DMS79 treated with DMSO at 0.1 percent for 48 hours (cell line): ENCODE data around the gene MUTYH.

Source experiments
- DNase-seq: peaks from one replicate; lab custom pipeline; 2025; lab: John Stamatoyannopoulos, UW

Gene MUTYH

DNA sequence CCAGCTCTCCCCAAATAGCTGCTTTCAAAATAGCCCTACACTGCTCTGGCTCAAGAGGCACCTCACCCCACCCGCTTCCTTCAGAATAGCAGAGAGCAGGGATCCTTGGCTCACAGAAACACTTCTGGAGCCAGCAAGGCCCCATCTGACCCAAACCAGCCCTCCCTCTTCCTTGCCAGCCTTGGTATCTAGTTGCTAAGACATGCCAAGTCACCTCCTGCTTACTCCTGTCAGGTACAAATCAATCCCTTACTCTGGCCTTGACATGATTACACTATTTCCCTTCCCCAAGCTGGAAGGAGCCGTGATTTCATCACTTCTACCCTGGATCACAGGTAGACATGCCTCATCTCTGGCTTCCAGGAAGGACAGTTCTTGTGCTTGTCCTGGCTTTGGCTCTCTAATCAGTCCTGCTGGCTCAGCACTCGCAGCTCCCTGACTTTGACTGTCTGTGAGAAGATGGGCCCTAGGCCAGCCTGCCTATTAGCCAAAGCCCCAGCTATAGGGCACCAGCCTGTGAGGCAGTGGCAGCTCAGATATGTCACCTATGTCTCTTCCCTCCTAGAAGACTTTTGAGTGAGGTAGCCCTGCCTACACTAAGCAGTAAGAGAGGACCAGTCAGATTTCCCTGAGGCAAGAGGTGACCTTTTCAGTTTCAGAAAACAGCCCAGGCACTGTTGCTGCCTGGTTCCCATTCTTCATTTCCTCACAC, 8.9 kb upstream of the MUTYH start:
- DNase-seq: no peak

DNA sequence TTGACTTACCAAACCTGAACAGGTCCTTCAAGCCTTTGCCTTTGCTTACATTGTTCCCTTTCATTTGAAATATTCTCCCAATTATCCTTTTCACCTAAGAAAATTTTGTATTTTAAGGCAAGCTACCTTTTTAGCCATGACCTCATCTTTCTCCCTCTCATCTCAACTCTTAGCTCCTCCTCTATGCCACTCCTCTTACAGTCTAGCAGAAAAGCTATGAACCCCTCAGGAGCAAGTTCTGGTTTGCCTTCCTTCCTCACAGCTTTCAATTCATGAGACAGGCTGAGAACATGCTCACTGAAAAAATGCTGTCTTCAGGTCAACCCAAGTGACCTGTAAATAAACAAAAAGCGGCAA, 8.3 kb upstream of the MUTYH start:
- DNase-seq: no peak

DNA sequence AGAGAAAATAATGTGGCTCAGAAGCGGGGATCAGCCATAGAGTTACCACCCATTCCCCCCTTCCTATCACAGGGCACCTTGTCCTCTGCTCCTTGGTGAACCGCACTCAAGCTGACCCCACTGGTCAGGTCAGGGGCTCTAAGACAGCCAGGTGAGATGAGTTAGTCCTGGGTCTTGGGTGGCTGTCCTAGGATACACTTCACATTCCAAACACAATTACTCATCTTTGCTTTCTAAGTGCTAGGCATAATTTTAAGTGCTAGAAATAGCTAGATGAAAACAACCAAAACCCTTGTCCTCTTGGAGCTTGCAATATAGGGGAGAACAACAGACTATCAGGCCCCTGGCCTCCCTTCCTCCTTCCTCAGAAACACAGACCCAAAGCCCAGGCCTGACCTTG, 7.8 kb upstream of the MUTYH start:
- DNase-seq: no peak

DNA sequence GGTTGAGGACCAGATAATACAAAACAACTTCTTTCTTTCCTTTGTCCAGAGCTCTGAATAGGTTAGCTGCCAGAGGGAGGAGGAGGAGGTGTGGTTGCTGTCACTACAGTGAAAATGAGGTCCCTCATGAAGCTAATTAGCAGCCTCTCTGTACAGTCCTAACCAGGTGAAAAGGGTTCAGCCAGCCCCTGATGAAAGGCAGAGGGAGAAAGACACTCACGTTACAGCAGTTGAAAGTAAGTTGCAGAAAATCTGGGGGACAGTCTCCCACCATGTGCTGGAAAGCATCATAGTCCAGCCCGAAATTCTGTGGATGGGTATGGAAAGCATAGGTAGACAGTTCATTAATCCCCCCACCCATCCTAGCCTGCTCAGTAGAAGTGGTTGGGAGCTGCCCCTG, 6.2 kb upstream of the MUTYH start:
- DNase-seq: no peak

DNA sequence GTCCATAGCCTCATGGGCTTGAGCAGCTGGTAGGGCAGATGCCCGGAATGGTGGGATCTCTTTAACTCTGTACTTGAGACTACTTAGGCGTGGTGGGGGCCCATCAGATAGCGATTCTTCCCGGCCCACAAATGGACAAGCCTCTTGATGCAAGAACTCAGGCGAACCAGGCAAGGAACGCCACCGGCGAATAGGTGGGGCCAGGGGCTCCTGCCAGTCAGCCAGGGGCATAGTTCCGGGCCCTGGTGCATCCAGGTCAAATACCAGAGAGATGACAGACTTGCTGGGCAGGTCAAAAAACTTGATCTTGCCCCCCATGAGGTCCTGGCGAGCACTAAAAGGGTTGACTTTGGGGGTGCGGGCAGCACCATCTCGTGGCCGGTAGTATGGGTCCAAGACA, 4.8 kb upstream of the MUTYH start:
- no peak for DNase-seq

DNA sequence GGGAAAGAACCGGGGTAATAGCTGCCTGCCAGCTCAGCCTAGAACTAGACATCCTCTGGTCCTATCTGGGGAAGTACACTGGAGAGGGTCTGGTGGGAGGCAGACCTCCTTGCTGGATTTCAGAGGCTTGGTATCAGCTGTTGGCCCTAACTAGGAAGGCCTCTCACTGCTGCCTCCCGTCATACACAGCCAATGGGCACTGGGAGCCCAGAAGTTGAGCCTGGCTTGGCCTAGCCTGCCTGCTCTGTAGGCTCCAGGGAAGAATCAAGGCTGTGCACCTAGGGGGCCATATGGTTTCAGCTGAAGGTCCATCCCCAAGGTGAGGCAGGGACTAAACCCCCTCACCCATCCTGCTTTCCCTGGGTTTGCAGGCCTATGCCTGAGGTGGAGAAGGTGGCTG, 4.3 kb upstream of the MUTYH start:
- no peak for DNase-seq

DNA sequence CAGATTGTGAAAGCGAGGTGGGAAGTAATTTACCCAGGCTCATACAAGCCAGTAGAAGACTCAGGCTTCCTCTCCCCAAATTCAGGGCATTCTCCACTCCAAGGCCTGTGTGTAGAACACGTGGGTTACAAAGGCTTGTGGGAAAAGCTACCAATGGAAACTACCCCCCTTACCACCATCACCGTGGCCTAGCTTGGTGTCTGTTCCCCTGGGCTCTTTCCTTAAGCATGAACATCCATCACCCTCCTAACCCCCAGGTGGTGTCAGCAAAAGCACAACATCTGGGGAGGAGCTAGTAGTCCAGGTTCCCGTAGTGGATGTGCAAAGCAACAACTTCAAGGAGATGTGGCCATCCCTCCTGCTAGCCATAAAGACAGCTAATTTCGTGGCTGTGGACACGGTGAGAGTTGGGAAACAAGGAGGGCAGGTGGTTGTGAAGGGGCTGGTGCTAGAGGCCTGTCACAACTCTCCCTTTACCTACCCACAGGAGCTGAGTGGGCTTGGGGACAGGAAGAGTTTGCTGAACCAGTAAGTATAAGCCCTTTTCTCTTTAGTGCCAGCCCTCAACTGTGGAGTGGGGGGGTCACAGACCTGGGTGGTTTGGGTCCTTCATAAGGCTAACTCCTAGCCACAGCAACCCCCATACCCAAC, 701 bp upstream of the MUTYH start:
- no peak for DNase-seq

DNA sequence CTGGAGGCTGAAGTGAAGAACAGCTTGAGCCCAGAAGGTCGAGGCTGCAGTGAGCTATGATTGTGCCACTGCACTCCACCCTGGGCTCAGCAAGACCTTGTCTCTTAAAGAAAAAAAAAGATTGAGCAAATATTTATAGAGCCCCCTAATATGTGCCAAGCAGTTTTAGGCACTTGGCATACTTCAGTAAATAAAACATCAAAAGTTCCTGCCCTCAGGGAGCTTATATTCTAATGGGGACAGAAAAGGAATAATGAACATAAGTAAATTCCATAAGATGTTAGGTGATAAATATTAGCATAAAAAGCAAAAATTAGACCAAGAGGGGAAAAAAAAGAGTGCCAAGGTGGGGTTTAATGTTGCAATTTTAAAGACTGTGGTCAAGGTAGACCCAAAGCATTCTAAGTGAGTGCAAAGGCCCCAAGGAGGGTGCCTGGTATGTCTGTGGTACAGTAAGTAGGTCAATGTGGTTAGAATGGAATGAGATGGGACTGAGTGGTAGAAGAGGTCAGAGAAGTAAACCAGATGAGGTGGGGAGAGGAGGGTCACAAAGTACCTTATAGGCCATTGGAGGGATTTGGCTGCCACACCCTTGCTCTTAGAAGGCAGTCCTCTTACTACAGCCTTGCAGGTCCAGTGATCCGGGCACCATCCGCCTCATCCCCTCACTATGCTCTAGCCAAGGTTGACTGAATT, 2.5 kb downstream of the MUTYH start:
- no peak for DNase-seq

DNA sequence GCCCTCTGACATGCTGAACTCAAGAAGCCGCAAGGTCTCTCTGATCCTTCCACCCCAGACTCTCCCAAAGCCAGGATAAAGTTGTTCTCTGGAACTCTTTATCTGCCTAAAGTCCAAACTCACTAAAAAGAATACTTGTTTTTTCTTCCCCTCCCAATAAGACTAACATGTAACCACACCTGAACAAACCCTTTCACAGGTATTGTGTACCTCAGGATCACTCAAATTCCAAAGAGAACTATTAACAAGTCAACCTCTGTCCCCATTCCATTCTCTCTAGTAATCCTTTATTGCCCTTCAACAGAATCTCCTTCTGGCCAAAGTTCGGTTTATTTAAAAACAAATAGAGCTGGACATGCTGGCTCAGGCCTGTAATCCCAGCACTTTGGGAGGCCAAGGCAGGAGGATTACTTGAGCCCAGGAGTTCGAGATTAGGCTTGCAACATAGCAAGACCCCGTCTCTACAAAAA, 4.3 kb downstream of the MUTYH start:
- no peak for DNase-seq

DNA sequence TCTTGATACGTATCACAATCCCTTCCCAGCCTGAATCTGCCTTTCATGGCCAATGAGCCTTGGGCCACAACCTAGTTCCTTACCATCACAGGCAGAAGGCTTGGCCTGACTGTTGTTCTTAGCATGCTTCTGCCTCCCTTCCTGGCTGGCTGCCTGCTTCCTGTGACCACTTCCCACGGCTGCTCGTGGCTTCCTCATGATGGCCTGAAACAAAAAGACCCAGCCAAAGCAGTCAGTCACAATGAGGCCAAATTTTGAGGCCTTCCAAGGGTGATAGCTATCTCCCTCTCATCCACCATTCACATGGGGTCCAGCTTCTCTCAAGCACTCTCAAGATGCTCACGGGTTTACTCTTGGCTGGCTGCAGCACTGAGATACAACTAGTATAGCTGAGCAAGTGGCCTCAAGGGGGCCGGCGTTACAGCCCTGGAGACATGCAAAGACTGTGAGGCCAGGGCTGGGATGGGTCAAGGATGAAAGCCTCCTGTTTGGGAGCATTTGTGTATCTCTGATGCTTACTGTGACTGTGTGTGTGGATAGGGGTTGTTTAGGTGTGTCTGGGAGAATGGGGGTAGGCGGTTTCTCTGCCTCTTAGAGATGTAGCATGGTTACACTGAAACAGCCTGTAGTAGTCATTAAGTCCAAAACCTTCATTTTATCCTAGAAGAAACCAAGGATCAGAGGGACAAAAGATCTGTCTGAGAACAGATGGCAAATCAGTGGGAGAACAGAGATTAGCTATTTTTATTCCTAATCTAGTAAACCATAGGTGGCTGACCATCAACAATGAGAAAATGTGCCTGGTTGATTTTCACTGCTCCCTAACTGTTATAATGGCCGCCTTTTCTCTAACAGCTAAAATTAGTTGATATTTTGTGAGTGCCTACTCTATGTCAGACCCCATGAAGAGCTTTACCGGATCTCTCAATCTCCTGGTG, 5.7 kb downstream of the MUTYH start:
- DNase-seq: no peak

DNA sequence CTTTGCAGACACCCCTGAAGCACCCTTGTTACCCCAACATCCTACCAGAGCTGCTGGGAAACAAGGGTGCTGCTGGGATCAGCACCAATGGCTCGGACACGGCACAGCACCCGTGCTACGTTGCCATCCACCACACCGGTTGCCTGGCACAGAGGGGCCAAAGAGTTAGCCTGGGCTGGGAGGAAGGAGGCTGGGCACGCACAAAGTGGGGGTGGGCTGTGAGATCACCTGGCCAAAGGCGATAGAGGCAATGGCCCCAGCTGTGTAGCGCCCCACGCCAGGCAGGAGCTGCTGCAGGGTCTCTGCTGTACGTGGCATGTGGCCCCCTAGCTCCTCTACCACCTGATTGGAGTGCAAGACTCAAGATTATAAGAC, 7.9 kb downstream of the MUTYH start:
- DNase-seq: no peak

DNA sequence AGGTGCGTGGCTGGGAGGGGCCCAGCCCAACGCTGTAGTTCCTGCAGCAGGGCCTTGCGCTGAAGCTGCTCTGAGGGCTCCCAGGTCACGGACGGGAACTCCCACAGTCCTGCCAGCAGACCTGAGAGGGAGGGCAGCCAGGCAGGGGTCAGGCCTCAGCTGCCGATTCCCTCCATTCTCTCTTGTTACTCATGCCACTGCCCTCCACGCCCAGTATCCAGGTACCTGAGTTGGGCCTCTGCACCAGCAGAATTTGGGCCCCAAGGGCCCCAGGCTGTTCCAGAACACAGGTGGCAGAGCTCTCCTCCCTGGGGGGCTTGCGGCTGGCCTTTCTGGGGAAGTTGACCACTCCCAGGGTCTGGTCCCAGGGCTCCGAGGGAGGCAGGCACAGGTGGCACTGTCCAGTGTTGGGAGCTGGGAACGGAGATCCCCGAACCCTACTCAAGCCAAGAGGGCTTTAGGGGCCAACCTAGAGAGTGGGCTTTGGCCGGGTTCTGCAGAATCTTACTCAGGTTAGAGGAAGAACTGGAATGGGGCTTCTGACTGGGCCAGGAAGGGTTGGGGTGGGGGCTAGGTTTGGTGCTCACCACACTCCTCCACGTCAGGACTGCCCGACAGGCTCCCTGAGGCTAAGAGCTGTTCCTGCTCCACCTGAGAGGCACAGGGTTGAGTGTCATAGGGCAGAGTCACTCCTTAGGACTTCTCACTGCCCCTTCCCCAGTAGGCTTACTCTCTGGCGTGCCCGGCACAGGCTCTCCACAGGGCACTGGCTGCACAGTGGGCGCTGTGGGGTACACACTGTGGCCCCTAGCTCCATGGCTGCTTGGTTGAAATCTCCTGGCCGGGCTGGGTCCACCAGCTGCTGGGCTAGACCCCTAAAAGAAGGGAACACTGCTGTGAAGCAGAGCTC, 8.5 kb downstream of the MUTYH start:
- no peak for DNase-seq

DNA sequence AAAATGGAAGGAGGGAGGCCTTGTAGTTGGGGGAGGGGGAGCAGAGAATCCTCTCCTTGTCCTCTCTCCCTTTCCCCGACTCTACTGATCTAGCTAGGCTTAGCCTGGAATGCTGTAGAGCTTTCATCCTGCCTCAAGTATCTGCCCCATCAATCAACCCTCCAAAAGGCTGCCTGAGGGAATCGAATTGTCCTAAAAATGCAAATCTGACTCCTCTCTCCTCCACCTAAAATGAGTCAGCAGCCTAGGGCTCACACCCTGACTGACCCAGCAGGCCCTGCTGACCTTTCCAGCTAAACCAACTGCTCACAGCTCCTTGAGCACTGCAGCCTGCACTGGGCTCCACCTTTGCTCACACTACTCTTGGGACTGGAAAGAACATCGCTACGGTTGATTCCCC, 10.8 kb downstream of the MUTYH start:
- DNase-seq: no peak

DNA sequence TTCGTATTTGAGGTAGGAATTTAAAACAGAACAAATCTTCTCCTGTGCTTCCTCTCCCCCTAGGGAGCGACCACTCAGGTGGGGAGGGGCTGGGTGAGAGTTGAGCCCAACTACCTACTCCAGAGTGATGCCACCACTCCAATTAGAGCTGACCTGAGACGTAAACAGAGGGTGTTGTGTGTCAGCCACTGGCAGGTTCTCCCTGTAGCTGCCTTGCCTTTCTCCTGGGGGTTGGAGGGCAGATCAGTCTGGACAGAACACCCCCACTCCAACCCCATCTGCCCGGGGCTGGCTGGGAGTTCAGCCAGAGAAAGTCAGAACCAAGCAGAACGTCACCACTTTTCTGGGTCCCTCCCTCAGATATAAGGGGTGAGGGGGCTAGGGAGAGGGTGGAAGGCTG, 11.6 kb downstream of the MUTYH start:
- DNase-seq: no peak

DNA sequence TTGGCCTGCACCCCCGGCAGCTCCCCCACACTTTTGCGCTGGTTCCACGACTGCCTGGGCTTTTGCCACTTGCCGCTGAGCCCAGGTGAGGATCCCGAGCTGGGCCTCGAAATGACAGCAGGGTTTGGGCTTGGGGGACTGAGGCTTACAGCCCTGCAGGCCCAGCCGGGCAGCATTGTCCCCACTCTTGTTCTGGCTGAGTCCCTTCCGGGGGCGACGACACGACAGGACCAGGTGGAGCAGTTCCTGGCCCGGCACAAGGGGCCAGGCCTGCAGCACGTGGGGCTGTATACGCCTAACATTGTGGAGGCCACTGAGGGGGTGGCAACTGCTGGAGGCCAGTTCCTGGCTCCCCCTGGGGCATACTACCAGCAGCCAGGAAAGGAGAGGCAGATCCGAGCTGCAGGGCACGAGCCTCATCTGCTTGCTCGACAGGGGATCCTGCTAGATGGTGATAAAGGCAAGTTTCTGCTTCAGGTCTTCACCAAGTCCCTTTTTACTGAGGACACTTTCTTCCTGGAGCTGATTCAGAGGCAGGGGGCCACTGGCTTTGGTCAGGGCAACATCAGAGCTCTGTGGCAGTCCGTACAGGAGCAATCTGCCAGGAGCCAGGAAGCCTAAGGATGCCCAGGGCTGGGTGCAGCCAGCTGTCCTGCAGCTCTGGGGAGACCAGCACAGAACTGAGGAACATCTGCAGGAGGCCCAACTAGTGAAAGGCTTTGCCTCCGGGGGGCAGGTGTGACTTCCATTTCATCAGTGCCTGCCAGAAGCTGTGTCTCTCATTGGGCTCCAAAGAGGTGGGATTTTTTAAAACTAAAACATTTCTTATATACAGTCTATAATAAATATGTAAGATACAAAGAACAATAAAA, 12.4 kb downstream of the MUTYH start:
- no peak for DNase-seq

DNA sequence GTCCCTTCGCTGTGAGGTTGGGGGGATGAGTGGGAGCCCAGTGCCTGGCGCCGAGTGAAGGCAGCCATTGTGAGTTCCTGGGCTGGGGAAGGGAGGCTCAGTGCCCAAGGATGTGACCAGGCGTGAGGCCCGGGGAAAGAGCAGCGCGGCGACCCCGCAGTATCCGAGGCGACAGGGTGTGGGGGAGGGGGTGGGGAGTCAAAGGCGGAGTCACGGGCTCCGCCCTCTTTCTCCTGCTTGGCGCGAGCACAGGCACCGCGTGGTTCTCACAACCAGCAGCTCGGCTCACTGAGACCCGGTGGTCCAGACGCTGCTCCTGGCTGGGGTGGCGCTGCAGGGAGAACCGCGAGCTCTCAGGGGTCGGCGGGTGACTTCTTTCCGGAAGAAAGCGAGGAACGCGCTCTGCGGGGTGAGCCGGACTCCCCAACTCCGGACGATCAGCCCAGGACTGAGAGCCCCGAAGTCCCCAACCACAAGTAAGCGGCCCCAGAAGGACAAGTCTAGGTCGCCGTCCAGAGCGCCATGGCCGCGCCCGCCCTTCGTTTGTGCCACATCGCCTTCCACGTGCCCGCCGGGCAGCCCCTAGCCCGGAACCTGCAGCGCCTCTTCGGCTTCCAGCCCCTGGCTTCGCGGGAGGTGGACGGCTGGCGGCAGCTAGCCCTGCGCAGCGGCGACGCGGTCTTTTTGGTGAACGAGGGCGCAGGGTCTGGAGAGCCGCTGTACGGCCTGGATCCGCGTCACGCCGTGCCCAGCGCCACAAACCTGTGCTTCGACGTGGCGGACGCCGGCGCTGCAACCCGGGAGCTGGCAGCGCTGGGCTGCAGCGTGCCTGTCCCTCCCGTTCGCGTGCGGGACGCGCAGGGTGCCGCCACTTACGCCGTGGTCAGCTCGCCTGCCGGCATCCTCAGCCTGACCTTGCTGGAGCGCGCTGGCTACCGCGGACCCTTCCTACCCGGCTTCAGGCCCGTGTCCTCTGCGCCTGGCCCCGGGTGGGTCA, 13.3 kb downstream of the MUTYH start, which contains the start of gene HPDL:
HPDL (plus strand) TSS at position 269 of the 997 bp plus-strand sequence; CDS start at position 523, 254 bp downstream.
- DNase-seq: peak; percentile 57

DNA sequence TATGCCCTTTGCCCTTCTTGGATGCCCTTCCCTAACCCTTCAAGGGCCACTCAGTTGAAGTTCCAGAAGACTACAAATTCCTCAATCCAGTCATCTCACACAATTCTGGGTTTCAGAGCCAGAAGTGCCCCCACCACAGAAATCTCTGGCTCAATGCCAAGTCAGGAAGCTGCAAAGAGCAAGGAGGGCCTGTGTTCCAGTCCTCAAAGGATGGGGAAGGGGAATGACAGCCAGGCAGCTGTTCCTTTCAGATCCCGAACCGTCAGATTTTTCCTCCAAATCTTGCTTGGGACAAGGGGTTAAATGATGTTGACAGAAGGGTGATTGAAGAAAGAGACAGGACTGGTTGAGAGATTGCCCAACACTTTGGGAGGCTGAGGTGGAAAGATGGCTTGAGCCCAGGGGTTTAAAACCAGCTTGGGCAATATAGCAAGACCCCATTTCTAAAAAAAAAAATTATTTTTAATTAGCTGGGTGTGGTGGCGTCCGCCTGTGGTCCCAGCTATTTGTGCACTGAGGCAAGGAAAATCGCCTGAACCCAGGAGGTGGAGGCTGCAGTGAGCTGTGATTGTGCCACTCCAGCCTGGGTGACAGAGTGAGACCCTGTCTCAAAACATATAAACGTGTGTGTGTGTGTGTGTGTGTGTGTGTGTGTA, 14.3 kb downstream of the MUTYH start:
- peak; percentile 19 for DNase-seq

DNA sequence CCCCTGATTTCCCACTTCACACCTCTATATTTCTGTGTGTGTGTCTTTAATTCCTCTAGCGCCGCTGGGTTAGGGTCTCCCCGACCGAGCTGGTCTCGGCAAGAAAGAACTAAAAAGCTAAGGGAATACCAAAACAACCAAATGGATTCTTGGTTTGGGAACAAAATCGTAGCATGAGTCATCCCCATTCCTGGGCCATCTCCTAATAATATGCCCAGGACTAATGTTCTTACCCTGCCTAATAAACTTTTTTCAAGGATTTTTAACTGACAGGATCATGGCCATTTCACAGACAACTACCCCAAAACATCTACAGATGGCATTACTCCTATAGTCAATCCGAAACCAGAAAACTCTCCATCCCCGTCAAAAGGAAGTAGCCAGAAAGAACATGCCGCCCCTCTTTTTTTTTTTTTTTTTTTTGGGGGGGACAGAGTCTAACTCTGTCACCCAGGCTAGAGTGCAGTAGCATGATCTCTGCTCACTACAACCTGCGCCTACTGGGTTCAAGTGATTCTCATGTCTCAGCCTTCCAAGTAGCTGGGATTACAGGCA, 17.7 kb downstream of the MUTYH start:
- no peak for DNase-seq
